PFSK-1 (cell line): Measurements from ENCODE around the gene C17orf100.

Experiments used
- FOXP2 ChIP-seq: optimal IDR thresholded peaks from 2 replicates; pipeline ENCODE3; 2011; ENCODE audit warnings: borderline replicate concordance, control low read depth, inconsistent platforms; ENCODE audit not compliant: insufficient read depth; ENCODE audit errors: extremely low read length, extremely low read depth
- POLR2AphosphoS5 ChIP-seq: IDR thresholded peaks from 2 replicates; pipeline ENCODE4 v1.6.1; 2012; ENCODE audit warnings: low read depth, mild to moderate bottlenecking, control low read depth, low read length, moderate library complexity
- REST ChIP-seq, 2 experiments: IDR thresholded peaks; 2 replicates each; pipeline versions ENCODE4 v1.6.1 to v1.8.0; 2011 to 2012; ENCODE audit warnings: low read depth in 2 of 2, low read length in 2 of 2, control low read depth in 1 of 2, inconsistent platforms in 1 of 2, mild to moderate bottlenecking in 1 of 2, moderate library complexity in 1 of 2; ENCODE audit not compliant: insufficient read depth in 1 of 2
- TAF1 ChIP-seq: IDR thresholded peaks from 2 replicates; pipeline ENCODE4 v1.6.1; 2012; ENCODE audit warnings: low read length, control low read depth, borderline replicate concordance; ENCODE audit not compliant: insufficient read depth

- TF ChIP-seq POLR2AphosphoS5 (no peak), REST (IDR thresholded peaks at IDR 0.05; ENCODE audit: insufficient read depth in 1 of 2, low read depth in 2 of 2, low read length in 2 of 2) (no peak), TAF1 (no peak), FOXP2 (no peak)
Observed at GRCh38 chr17:6667516-6667915, 16.0 kb downstream of the C17orf100 start.
